HG03045 (cell line): Measurements from ENCODE around the gene SESTD1.
"Not testable (repeated sequence)": the region's sequence is repeated elsewhere in the genome, so short reads cannot be mapped to it uniquely, and the experiment has no call there.

ENCODE experiments used
- ATAC-seq: cut with Tn5 transposase; IDR thresholded peaks from one replicate; pipeline ENCODE4 v1.9.1; 2021; ENCODE audit warnings: mild to moderate bottlenecking, moderate library complexity; ENCODE audit not compliant: unreplicated experiment

The SESTD1 gene

DNA sequence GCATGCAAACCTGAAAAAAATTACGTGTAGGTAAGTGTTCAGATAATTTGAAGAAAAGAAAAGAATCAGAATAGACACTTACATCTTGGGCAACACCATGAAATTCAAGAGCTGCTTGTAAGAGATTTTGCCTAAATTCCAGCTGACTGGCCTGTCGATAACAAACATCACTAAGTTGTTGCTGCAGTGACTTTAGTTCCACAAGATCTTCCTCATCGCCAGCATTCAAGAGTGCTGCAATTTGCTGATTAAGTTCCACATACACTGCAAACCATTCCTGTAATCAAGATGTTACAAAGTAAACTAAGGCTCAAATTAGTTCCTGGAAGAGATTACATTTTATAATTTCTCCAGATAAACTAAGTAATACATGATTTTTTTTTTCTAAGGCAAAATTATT is 140.3 kb downstream of the SESTD1 start:
- no peak for ATAC-seq

DNA sequence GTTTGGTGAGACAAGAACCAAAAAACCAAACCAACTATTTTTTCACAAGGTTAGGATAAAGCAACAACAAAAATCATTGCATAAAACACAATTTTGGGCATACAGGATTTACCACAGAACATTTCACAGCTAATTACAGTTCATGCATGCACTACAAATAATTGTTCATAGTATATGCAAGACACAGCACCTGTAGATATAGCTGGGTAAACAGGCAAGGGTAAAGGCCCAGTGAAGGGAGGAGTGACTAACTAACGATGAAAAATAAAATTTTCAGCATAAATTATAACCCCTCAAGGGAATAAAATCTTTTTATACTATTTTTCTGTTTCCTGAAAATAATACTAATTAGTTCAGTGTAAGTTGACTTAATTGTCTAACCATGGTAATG is 141.4 kb downstream of the SESTD1 start:
- ATAC-seq, result no peak

DNA sequence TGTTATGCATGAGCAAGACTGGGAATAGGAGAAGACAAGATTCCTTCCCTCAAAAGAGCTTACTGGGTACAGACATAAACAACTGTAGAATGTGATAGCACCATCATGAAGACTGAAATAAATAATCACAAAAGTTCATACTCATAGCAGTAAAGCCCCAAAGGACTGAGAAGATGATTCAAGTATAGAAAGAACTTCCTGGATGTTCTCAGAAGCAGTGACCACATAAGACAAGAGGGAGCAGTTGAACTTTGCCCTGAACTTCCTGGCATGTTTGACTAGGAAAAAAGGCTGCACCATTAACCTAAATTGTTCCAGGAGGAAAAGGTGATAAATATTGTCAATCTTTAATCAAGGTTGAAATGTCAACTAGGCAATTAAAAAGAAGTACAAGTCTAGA is 156.9 kb downstream of the SESTD1 start:
- no peak for ATAC-seq

DNA sequence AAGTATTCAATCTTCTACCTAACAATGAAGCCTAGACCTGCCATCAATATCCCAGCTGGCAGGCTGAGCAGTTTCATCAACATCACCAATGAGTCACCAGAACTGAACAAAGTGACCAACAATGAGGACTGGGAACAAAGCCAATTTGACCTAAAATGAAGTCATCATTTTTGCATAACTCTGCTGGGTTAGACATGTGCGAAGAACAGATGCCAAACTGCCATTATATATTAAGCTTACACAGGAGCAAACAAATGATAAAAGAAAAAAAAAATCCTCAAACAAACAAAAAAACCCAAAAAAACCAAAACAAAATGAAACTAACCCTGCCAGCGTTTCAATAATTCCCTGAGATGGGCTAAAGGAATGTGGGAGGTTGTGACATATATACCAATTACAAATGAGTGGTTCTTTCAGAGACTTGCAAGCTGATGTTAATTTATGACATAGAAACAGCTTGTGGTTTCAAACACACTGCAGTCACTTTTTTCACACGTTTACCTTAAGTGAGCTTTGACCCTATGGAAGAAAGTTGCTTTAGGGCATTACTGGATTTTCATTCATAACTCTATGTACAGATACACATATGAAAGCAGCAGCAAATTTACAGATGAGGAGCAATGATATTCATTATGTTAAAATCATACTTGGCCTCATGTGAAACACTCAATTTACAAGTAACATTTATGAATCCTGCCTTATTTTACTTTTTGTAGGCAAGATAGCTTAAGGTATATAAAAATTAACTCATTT is 157.8 kb downstream of the SESTD1 start:
- ATAC-seq, result peak; percentile 81

DNA sequence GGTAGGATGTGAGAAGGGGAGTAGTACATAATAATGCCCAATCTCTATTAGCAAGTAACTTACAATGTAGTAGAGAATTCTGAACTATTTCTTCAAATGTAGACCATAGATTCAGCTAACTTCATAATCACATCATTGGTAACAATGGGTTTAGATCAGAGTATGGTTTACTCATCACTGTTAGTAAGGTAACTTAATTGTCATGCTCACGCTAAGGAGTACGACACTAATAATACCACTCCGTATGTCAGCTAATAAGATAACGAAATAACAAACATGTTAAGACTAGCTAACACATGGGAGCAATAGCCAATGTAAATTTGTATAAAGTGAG is 158.3 kb downstream of the SESTD1 start:
- no peak for ATAC-seq

DNA sequence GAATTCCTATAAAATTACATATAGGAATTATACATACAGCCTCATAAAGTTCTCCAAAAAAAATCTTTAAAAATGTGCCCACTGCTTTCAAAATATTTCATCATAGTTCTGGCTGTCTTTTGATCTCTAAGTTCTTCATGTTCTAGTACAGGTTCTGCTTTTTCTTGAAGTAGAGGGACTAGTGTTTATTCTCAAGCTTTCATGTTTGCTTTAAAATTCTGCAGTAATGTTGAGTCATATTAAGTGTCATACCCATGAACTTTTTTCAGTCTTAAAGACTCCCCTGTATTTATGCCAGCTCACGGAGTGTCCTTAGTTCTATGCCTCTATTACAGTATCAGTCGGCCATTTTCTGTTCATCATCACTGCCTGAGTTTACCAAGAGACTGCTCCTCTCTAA is 159.9 kb downstream of the SESTD1 start:
- ATAC-seq, result no peak

DNA sequence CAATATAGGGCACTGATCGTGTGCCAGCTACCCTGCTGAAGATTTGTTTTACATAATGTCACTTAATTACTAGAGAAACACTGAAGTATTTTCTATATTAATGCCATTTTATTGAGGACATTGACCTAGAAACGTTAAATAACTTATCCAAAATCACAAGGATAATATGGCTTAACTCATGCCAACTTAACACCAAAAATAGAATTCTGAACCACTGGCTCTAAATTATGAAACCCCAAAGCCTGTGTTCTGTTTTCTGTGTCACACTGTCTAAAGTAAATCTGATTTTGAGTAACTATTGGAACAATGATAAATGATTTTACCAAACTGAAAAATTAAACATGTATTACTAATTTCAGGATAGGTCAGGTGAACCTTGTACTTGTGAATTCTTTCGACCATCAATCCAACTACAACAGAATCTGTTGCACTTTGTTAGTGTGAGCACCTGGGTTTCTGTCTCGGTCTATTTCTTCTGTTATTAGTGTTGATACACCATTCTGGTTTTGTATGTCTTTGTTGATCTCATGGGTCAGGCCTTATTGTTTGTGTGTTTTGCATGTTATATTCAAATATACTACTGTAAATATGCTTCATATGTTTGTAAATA is 166.4 kb downstream of the SESTD1 start:
- ATAC-seq, result no peak

DNA sequence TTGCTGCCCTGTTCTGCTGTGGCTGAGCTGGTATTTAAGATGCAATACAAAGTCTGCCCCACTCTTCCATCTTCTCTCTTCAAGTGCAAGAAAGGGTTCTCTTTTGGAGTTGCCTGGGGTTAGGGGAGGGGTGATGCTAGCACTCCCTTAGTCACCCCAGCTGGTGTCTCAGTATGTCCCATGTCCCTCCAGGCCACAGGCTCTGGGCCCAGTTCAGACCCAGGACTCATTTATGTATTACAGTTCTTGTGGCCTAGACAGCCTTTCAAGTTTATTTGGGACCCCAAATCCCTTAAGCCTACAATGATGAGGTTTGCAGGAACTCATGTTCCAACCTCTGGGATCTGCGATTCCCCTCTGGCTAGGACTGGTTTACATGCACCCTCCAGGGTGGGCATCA is 167.5 kb downstream of the SESTD1 start:
- ATAC-seq, result no peak

DNA sequence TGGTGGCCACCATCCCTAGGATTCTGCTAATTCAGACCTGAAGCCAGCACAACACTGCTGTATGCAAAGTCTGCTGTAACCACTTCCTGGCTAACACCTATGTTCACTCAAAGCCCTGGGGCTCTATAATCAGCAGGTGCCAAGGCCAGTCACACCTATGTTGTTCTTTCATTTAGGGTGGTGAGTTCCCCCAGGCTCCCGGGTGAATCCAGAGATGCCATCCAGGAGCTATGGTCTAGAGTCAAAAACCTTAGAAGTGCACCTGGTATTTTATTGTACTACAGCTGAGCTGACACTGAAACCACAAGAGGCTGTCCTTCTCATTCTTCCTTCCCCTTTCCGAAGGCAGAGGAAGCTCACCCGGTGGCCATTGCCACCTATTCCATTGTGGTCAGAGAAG is 168.5 kb downstream of the SESTD1 start:
- peak; percentile 94 for ATAC-seq

DNA sequence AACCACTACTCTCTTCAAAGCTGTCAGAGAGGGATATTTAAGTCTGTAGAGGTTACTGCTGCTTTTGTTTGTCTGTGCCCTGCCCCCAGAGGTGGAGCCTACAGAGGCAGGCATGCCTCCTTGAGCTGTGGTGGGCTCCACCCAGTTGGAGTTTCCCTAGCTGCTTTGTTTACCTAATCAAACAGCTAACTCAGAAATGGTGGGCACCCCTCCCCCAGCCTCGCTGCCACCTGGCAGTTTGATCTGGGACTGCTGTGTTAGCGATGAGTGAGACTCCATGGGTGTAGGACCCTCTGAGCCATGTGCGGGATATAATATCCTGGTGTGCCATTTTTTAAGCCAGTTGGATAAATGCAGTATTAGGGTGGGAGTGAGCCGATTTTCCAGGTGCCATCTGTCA is 171.7 kb downstream of the SESTD1 start:
- ATAC-seq, result not testable (repeated sequence)

DNA sequence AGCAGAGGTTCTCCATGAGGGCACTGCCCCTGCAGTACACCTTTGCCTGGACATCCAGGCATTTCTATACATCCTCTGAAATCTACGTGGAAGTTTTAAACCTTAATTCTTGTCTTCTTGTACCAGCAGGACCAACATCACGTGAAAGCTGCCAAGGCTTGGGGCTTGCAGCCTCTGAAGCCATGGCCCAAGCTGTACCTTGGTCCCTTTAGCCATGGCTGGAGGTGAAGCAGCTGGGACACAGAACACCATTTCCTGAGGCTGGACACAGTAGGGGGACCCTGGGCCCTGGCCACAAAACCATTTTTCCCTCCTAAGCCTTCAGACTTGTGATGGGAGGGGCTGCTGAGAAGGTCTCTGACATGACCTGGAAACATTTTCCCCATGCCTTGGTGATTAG is 181.9 kb downstream of the SESTD1 start:
- no peak for ATAC-seq

DNA sequence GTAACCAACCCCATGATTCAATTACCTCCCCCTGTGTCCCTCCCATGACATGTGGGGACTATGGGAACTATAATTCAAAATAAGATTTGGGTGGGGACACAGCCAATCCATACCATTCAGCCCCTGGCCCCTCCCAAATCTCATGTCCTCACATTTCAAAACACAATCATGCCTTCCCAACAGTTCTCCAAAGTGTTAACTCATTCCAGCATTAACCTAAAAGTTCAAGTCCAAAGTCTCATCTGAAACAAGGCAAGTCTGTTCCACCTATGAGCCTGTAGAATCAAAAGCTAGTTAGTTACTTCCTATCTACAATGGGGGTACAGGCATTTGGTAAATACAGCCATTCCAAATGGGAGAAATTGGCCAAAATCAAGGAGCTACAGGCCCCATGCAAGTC is 182.7 kb downstream of the SESTD1 start:
- no peak for ATAC-seq

DNA sequence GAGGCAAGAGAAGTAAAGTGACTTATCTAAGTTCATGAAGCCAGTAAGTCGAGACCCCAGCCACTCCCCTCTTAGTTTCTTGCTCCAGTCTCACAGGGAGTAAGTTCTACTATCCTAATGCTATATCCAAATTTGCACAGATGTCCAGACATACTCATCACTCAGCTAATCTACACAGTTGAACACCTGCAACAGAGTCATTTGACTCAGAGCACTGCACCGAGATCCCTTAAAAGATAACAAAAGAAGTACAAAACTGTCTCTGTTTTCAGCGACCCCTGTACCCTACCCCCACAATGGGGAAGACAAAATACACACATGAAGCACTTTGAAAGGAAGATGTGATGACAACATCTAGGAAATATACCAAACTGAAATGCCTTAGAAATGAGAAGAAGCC is 192.1 kb downstream of the SESTD1 start:
- ATAC-seq, result no peak

DNA sequence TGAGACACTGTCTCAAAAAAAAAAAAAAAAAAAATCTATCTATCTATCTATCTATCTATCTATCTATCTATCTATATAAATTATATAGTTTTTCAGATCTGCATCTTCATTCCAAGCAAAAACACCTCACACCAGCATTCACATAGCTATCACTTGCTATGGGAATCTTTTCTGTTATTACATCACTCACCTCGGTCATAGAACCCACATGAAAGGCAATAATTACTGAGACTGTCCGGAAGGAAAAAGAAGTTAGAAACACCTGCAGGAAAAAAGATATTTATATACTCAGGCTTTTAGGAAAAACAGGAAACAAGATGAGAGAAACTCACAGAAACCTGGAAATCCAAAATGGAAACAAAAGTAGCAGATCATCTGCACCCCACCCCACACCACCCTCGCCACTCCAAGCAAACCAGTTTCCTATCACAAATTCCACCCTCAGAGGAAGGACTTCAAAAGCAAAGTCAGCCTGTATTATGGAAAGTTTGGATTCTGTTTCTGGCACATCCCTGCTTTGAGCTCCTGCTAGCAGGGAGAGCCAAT is 192.7 kb downstream of the SESTD1 start:
- ATAC-seq, result no peak

DNA sequence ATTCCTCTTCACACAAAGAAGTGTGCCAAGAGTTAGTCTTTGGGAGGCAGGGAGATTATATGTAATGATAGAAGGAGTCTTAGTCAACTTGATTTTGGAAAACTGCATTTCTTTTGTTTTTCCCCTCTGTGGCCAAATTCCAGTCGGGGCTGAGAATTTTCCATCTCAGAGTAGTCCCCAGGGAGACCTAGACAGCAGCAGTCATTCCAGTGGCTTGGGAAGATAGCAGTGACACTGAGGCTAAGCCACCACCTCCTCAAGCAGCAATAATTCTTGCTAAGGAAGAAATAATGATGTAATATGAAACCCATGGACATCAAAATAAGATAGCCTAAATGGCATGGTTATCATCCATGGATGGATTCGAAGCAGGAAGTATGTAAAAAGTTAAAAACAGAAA is 193.7 kb downstream of the SESTD1 start:
- no peak for ATAC-seq

DNA sequence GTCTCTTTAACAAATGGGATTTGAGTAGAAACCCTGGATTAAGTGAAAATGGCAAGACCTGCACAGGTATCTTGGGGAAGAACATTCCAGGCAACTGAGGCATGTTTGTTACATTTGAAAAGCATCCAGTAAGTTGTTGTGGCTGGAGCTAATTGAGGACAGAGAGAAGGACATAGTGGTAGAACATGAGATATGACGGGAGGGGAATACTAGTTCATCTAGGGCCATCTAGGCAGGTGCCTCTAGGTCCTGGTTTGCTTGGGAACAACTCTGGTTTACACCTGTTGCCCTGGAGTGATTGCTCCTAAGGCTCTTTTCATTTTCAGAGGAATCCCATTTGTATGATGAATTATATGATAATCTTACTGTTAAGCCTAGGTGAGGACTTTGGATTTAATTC is 194.9 kb downstream of the SESTD1 start:
- ATAC-seq, result no peak

DNA sequence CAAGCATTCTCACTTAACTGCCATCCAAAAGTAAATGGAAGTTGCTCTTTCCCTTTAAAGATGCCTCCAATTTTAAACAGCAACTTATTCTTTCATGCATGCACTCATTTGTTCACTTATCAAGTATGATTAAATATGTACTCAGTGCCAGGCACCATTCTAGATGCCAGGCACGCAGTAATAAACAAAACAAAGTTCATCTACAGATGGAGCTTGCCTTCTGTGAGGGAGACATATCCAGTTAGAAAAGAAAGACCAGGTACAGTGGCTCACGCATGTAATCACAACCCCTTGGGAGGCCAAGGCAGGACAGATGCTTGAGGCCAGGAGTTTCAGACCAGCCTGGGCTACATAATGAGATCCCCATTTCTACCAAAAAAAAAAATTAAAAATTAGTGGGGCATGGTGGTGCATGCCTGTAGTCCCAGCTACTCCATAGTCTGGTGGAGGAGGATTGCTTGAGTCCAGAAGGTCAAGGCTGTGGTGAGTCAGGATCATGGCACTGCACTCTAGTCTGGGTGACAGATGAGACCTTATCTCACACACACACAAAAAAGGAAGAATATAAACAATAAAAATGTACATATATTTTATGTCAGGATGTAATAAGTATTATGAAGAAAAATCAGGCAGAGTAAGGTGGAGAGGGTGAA is 195.5 kb downstream of the SESTD1 start:
- ATAC-seq, result no peak

DNA sequence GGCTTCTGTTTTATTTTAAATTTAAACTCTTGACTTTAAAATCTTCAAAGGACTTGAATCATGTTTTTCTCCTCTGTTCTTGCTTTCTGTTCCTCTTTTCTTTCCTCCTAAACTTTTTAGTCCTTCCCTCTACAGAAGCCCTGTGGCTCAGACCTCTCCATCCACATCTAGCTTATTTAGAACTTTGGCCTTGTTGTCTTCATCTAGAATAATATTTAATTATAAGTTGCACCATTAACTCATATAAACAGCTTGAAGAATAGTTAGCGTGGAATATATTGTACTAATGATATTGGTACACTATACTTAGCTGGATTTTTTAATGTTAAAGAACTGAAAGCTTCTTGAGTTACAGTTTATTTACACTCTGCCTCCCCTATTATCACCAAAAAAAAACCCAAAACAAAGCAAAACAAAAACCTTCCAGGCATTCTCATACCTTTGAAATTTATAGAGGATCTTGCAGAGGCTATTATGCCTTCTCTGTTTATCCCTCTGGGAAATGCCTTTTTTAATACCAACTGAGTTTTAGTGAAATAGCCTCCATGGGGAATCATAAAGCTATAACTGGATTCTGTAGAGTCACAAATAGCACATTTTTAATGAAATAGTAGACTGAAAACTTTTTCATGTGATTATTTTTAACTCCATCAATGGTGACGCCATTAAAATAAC is 205.5 kb downstream of the SESTD1 start:
- no peak for ATAC-seq

DNA sequence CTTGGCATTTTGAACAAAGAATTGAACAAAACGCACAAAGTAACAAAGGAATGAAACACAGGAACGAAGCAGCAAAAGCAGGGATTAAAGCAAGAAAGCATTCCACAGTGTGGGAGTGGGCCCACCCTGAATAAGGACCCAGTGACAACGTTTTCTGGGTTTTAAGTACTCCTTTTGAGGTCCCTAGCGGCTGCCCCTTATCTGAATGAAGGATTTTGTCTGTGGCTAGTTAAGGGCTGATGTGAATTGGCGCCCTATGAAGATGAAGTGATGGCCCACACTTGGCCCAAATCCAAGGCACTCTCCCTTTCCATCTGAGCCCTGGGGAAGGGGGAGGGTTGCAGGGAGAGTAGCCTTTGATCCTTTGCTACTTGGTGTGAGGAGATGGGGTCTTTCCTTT is 206.9 kb downstream of the SESTD1 start:
- ATAC-seq, result no peak

DNA sequence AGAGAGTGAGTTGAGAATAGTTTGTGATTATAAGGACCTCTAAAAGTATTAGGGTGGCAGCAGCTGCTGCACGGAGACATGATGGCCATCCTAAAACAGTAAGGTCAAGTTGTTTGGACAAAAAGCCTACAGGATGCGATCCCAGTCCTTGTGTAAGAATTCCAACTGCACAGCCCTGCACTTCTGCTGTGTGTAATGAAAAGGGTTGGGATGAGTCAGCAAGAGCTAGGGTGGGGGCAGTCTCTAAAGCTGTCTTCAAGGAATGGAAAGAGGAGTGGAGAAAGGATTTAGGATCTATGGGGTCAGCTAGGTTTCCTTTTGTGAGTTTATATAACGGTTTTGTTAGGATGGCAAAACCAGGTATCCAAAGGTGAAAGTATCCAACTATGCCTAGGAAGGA is 211.1 kb downstream of the SESTD1 start:
- ATAC-seq, result not testable (repeated sequence)
